ENCODE results near the gene DNAH17.
A peak's percentile ranks its signal among the peaks of the same experiment; 100 is the strongest.

Gene DNAH17

GRCh38 chr17:78423961-78424675 lies 153.1 kb downstream of the DNAH17 start:
- peak in 1 of 10 donors; percentile 78 for DNase-seq
- intact Hi-C loops (cut with DNase I), result loop anchor here (5.0 to 10.0 kb wide), 3 partner anchors 62 to 289 kb away; partner anchors contain the start of genes SOCS3 and TMC8

DNA sequence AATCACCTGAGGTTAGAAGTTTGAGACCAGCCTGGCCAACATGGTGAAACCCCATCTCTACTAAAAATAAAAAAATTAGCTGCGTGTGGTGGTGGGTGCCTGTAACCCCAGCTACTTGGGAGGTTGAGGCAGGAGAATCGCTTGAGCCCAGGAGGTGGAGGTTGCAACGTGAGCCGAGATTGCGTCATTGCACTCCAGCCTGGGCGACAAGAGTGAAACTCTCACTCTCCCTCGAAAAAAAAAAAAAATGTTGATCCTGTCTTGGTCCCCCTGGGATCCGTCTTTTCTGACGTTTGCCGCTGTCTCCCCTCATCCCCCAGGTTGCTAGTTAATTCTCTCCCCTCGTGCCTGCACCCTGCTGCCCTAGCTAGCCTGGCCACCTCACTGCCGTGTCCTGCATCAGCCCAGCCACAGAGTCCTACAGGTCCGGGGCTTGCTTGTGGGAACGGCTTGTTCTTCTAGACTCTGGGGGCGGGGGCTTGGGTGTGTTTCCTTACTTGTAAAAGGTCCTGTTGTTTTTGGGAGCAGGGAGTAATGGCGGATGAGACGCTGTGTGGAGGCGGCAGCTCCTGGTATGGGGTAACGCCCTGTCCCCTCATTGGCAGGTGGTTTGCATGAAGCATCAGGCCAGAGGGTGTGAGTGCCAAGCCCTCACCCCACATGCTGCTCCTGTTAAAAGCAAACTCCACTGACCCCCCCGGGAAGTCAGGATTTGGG lies 154.2 kb downstream of the DNAH17 start:
- intact Hi-C loops (cut with DNase I), result loop anchor here (5.0 to 10.0 kb wide), 3 partner anchors 61 to 288 kb away; partner anchors contain the start of genes SOCS3 and TMC8
- DNase-seq, result peak in 1 of 10 donors; percentile 77

DNA sequence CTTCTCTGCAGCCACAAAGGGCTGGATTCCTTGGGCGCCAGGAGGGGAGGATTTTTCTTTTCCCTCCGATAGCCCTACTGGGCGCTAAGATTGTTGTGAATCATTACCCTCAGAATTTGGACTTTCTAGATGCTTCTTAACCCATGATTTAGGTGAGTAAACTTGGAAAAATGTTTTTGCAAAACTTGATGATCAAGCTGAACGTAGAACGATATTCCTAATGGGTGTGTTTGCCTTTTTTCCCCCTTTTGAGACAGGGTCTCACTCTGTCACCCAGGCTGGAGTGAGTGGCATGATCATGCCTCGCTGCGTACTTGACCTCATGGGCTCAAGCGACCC lies 155.0 kb downstream of the DNAH17 start:
- DNase-seq, result no peak
- intact Hi-C loops (cut with DNase I), result loop anchor here (5.0 to 10.0 kb wide), 3 partner anchors 60 to 287 kb away; partner anchors contain the start of genes SOCS3 and TMC8

DNA sequence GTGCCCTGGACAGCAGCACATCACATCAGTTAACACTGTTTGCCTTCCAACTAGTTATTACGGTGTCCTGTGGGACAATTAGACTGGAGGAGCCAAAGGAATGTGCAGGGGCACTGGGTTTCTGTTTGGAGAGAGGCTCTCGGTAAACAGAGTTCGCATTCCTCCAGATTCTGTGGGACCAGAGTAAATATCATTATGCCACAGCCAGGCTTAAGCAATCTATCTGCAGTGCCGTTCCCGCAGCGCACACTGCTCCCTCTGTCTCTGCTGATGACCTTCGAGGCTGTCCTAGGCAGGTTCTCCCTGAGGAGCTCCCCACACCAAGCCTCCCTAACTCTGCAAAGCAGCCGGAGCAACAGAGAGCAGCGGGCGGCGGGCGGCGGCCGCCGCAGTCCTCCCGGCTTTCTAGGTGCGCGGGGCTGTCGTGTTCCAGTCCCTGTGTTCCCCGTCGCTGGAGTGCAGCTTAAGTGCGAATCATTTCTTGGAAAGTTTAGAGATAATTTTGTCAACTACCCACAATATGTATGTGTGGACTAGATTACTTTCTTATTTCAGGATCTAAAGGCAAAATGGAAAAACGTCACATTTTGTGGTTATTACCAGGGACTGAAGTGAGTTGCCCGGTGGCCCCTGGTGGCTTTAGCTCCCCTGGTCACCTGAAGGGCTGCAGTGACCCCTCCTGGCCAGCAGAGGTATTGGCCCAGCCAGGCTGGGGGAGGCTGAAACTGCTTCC lies 155.5 kb downstream of the DNAH17 start:
- intact Hi-C loops (cut with DNase I), result loop anchor here (2.0 to 10.0 kb wide), 4 partner anchors 59 to 287 kb away; partner anchors contain the start of genes SOCS3 and TMC8
- peak; percentile 55 to 96 (median 81) for DNase-seq

DNA sequence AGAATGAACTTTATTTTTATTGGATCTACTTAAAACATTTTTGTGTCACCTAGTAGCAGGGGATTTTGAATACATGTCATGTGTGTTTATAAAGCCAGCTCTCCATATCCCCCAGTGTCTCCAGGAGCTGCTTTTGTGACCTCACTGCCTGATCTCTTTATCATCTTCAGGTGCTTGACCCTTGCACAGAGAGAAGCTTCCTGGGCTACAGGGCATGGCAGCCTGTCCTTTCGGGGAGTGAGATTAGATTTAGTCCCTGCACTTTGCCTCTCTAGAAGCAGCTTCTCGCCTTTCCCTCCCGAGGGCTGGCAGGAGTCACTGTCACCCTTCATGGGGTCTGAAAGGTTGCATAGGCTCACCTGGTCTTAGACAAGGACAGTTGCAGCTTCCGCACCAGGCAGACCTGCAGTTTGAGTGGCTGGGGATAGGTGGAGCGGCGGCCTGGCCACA lies 156.1 kb downstream of the DNAH17 start:
- intact Hi-C loops (cut with DNase I), result loop anchor here (2.0 to 10.0 kb wide), 4 partner anchors 59 to 286 kb away; partner anchors contain the start of genes SOCS3 and TMC8
- no peak for DNase-seq

- peak in 1 of 10 donors; percentile 65 for DNase-seq
- intact Hi-C loops (cut with DNase I), result loop anchor here (2.0 to 10.0 kb wide), 4 partner anchors 58 to 285 kb away; partner anchors contain the start of genes SOCS3 and TMC8
Observed at GRCh38 chr17:78419970-78420815, 157.0 kb downstream of the DNAH17 start.

- intact Hi-C loops (cut with DNase I), result no loop called here
- DNase-seq, result no peak
Observed at GRCh38 chr17:78418326-78419026, 158.7 kb downstream of the DNAH17 start.

GRCh38 chr17:78417531-78417909 lies 159.7 kb downstream of the DNAH17 start:
- intact Hi-C loops (cut with DNase I), result no loop called here
- DNase-seq, result peak in 1 of 10 donors; percentile 76

GRCh38 chr17:78416791-78417530 lies 160.2 kb downstream of the DNAH17 start:
- intact Hi-C loops (cut with DNase I), result no loop called here
- peak in 1 of 10 donors; percentile 69 for DNase-seq

DNA sequence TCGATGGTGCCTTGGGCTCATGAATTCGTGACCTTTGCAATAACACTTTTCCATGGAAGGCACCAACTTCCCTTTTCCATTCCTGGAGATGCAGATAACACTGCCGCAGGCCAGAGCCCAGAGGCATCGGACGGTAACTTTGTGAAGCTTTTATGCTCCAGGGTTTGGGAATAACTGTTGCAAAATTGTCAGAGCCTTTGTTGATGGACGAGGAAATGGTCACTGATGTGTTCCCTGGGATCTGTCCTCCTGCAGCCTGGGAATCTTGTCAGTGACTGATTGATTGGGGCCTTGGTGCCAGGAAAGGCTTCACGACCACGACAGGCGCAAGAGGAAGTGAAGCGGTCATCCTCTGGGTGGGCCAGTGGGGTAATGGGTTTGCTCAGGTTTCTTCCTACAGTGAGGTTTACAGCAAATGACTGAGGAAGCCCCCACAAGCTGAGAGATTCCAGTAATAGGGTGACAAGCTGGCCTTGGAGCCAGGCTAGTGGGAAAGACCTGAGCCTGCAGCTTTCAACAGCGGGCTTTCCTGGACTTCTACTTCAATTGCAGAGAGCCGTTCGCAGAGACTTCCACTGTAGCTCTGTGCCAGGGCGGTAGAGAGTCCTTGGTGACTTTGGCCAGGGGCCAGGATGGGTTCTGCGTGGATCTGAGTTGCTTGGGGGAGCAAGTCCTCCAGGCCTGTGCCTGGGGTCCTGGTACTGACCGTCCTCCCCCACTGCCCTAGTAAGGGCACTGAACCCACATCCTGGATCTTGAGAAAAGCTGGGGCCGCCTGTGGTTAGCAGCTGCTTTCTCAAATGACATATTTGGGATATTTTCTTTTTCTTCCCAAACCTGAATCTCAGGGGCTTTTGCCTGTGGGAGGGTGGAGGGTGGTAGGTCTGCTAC lies 161.1 kb downstream of the DNAH17 start:
- intact Hi-C loops (cut with DNase I), result no loop called here
- DNase-seq, result no peak

DNA sequence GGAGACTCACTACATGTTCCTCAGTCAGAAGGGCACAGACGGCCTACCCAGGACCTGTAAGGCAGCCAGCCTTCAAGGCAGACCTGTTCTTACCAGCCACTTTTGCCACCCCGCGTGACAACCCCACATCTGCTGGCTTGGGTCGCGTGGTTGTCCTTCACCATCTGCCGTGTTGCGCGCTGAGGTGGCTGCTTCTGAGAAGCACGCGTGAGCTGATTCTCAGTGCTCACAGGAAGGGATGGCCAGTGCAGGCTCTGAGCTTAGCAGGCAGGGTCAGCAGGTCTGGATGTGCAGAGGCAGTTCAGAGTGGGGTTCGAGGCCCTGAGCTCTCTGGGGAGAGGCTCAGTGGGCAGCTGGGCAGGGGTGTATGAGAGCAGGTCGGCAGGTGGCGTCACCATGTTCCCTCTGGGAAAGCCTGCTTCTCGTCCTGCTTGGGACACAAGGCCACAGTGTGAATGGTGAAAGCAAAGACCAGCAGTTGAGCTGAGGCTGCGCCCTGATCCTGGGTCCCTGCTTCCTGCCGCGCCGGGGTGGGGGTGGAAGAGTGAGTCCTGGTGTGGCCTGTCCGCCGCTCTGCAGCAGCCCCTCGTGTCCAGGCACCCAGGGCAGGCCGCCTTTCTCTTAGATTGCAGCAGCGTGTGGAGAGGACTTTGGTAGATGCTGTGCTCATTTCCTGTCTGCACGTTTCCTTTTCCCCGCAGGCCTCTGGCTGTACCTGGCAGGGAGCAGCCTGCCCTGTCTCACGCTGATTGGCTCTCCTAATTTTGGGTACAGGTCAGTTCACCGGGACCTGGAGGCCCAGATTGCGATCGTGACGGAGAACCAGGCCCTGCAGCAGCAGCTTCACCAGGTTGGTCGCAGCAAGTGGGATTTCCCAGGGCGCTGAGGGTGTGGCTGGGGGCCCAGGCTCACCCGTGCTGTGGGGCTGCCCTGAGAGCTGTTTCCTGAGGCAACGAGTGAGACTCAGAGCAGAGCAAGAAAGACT lies 162.7 kb downstream of the DNAH17 start:
- no peak for DNase-seq
- intact Hi-C loops (cut with DNase I), result no loop called here

- intact Hi-C loops (cut with DNase I), result no loop called here
- no peak for DNase-seq
Observed at GRCh38 chr17:78412403-78412802, 164.8 kb downstream of the DNAH17 start.

DNA sequence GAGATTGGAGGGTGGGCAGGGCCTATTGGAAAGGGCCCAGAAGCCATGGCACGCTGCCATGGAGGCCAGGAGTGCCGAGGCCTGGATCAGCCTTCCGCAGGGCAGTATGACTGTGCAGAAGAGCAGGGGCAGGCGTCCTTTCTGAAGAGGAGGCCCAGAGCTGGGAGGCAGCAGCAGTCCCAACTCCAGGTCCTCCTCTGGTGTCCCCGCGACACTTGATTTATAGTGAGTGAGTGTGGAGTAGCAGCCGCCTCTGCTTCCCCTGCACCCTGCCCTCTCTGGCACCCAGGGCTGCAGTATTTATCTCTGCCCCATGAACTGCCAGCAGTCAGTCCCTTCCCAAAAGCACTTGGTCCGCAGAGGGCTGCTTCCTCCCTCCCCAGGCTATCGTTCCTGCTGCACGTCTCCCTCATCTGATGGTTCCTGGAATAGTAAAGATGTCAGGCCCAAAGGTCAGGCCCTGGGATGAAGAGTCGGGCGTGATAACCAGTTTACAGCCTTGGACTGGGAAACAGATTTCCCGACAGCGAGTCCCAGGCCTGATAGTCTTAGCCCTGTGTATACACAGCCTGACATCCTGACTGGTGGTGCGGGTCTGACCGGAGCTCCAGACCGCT lies 165.8 kb downstream of the DNAH17 start:
- DNase-seq, result no peak
- intact Hi-C loops (cut with DNase I), result no loop called here

- intact Hi-C loops (cut with DNase I), result no loop called here
- no peak for DNase-seq
Observed at GRCh38 chr17:78409191-78409928, 167.8 kb downstream of the DNAH17 start.

- intact Hi-C loops (cut with DNase I), result no loop called here
- DNase-seq, result no peak
Observed at GRCh38 chr17:78408476-78409050, 168.6 kb downstream of the DNAH17 start.

Data from posterior cingulate gyrus (tissue), 11 donors.